GM19043 (cell line): ENCODE data around the gene GRAMD2A.
"Not testable (repeated sequence)": the region's sequence is repeated elsewhere in the genome, so short reads cannot be mapped to it uniquely, and the experiment has no call there.

Experiments
- ATAC-seq: cut with Tn5 transposase; IDR thresholded peaks from one replicate; pipeline ENCODE4 v1.9.1; 2021; ENCODE audit warnings: low read depth; ENCODE audit not compliant: unreplicated experiment

The GRAMD2A gene

DNA sequence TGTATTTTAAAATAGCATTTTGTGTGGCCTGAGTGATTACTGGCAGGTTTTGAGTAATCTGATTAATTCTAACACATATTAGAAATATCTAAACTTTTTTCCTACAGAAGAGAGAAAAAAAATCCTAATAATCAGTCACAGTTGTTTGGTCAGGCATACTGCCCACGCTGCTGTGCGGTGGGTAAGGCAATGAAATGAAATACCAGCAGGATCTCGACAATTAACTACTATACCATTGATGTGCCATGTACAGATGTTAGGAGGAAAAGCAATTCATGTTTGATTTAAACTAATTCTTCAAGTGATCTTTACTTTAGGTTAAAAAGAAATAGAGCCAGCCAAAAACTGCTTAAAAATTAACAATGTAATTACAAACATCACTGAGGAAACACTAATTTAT lies 5.2 kb downstream of the GRAMD2A start:
- no peak for ATAC-seq

GRCh38 chr15:72189250-72189902 lies 8.2 kb downstream of the GRAMD2A start:
- ATAC-seq = no peak

- ATAC-seq = no peak
Observed at GRCh38 chr15:72184165-72184811, 13.3 kb downstream of the GRAMD2A start.

GRCh38 chr15:72183781-72184164 lies 13.8 kb downstream of the GRAMD2A start:
- no peak for ATAC-seq

DNA sequence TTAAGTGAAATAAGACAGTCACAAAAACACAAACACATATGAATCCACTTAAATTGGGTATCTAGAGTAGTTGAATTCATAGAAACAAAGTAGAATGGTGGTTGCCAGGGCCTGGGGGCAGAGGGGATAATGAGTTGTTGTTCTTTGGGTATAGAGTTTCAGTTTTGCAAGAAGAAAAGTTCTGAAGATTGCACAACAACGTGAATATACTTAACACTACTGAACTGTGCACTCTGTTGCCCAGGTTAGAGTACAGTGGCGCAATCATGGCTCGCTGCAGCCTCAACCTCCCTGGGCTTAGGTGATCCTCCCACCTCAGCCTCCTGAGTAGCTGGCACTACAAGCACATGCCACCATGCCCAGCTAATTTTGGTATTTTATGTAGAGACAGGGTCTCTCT lies 14.9 kb downstream of the GRAMD2A start:
- no peak for ATAC-seq

GRCh38 chr15:72182244-72182643 lies 15.3 kb downstream of the GRAMD2A start:
- ATAC-seq = no peak

DNA sequence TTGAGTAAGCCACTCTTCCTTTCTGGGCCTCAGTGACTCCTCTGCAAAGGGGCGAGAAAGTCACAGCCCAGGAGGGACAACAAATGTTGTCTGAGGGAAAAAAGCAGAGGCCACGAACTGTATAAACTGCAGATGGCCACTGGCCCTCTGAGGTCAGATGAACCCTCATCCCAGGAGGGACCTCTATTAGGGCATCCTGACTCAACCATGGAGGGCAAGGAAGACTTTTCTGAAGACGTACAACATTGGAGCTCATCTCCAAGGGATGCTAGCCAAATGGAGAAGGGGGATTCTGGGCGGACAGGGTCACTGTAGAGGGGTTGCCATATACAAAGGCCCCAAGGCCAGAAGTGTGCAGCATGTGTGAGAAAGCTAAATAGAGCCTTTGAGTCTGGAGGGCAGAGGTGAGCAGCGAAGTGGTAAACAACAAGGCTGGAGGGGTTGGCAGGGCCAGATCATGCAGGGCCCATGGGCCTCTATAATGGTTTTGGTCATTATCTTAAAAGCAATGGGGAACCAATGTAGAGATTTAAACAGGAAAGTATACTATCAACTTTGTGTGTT lies 16.7 kb downstream of the GRAMD2A start:
- no peak for ATAC-seq

GRCh38 chr15:72179950-72180581 lies 17.5 kb downstream of the GRAMD2A start:
- no peak for ATAC-seq

GRCh38 chr15:72178976-72179585 lies 18.5 kb downstream of the GRAMD2A start:
- ATAC-seq = no peak

GRCh38 chr15:72176743-72177142 lies 20.8 kb downstream of the GRAMD2A start:
- ATAC-seq = no peak

DNA sequence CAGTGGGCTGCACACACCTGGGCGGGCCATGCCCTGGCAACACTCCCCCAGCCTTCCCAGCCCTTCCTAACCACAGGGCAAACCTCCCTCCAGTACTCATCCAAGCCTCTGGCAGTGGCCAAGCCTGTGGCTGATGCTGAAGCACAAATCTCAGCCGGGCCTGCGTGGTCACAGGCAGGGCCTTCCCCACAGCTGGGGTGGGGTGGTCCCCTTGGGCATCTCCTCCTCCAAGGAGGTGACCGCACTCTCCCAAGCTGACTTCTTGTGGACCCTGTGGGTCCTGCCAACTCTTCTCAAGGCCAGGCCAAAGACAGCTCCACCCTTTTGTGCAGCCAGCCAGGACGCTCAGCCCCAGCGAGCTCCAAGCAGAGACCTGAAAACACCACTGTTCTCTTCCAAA lies 21.4 kb downstream of the GRAMD2A start:
- no peak for ATAC-seq

- no peak for ATAC-seq
Observed at GRCh38 chr15:72175186-72176044, 22.2 kb downstream of the GRAMD2A start.

GRCh38 chr15:72174551-72175165 lies 22.9 kb downstream of the GRAMD2A start:
- no peak for ATAC-seq

DNA sequence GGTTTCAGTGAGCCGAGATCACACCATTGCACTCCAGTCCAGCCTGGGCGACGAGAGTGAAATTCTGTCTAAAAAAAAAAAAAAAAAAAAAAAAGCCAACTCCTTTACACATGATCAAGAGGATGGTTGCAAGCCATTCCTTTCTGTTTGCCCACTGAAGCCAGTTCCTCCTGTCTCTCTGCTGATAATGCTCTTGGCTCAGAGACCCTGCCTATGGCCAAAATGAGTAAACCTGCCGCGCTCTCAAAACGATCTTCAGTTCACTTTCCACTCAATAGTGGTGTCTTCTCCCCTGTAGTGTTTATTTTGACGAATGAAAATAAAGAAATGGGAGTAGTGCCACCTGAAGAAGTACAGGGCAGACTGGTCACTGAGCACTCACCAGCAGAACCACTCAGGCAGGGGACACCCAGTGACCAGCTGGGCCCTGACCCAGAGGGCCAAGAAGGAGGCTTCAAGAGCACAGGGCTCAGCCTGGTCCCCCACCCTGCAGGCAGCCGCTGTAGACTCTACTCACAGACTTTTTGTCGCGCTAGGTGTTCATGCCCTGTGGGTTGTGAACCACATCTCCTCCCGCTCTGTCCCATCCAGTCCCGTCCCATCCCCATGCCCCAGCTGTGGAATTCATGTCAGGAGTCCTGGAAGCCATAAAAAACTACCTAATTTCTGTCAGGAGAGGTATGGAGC lies 23.6 kb downstream of the GRAMD2A start:
- ATAC-seq = no peak

GRCh38 chr15:72173401-72173800 lies 24.2 kb downstream of the GRAMD2A start:
- ATAC-seq = no peak

DNA sequence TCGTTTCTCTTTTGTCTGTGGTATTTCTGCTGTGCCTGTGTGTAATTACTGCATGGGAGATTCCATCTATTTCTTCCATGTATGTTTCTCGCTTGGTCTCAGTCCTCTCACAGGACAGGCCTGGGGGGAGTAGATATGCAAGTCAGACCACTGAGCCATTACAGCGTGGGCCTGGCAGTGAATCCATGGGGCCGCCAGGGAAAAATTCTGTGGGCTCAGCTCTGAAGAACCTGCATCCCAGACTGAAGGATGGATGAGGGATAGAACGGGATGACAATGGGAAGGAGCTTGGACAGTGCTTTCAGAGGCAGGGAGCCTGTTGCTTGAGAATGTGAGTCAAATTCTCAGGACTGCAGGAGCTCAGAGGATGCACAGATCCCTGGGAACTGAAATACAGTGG lies 24.8 kb downstream of the GRAMD2A start:
- ATAC-seq = no peak

- not testable (repeated sequence) for ATAC-seq
Observed at GRCh38 chr15:72171978-72172377, 25.6 kb downstream of the GRAMD2A start.

GRCh38 chr15:72170691-72171090 lies 26.9 kb downstream of the GRAMD2A start:
- ATAC-seq = no peak

DNA sequence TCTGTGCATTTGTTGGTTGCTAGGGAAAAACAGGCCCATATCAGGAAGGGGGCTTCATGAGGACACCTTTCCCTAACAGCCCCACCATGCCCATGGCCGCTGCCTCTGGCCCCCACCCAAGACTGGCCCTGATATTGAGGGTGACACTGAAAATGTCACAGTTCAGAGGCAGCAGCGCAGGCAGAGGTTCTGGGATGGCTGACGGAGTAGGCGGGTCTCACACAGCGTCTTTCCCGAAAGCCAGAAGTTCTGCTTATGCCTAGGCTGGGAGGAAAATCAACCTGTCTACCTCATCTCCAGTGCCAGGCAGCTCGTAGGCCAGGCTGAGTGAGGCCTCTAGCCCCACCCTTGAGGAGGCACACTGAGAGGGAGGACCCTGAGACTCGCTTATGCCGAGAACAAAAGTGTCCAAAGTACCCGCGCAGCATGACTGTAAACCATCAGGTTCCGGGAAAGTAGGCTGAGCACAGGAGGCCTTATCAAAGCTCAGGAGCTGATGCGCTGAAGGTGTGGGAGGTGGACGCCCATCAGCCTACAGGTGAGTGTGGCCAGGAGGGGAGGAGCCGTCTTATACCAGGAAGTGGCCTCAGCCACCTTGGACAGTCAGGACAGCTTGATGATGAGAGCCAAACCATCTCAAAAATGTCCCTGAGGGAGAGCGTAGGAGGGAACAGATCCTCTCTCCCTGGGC lies 27.5 kb downstream of the GRAMD2A start:
- no peak for ATAC-seq
